ENCODE data around the gene ENPP7. TPM values are rescaled to one million over a fixed set of nuclear protein-coding genes. Genes with fewer than 3 reads are reported as not detected.

ENPP7 gene
- total and polyA plus RNA-seq, 2 donors (not counting 3 experiments of a cell fraction or from before 2014, with no cell fraction given) = not detected

DNA sequence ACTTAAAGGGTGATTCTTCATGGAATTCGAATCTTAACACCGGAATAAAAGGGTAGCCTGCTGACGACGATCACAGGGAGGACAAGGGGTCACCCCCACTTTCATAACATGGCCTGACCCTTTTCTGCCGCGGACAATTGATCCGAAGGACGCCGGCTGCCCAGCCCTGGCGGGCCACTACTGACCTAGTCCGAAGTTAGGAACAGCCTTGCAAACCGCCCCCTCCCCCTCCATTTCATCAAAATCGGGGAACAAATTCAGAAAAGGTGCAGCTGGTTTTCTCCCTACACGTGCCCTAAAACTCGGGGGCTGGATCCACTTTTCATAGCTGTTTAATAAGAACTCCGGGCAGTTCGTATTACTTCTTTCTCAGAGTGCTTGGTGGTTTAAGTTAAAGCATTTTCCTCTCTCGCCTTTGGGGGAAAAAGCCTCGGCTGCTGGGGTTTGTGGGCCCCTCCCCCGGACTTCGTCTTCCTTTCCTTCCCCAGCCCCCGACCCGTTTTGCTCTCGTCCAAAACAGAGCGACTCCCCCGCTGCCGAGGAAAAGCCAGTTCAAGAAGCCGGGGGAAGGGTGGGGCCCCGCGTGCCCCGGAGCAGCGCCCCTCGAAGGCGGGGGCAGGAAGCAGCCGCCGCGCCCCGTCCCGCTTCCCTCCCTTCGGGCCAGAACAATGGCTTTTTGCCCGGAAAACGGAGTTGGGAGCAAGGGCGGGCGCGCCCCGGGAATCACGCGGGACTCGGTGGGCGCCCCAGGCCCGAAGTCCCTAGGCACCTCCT, 46.6 kb downstream of the ENPP7 start:
- no peaks in the 10 kb centered on the region for H4K20me1 ChIP-seq (replicated peaks; ENCODE audit: control insufficient read depth, extremely low read depth, insufficient read depth, low read length)
- H3K9ac ChIP-seq (replicated peaks; ENCODE audit: extremely low read depth, insufficient read depth, low read length) = peak overlapping the region; percentile 48
- dilution Hi-C loops (cut with MboI; ENCODE audit: extremely low pct_ligation_motif_present, low sequenced_read_pairs) (no loop called here), intact Hi-C loops (cut with micrococcal nuclease) (no loop called here)
- no peak for FAIRE-seq
- H3K36me3 ChIP-seq (ENCODE audit: control insufficient read depth in 2 of 2, extremely low read depth in 1 of 2, insufficient read depth in 2 of 2, low read length in 2 of 2) = no peaks in the 10 kb centered on the region
- POLR2A ChIA-PET = no interaction called here
- H3K27me3 ChIP-seq (ENCODE audit: control insufficient read depth in 2 of 2, insufficient read depth in 2 of 2, low read length in 2 of 2) = peaks cover 9 to 10% of the 10 kb centered on the region in 2 experiments
- H3K4me1 ChIP-seq (ENCODE audit: control insufficient read depth, extremely low read depth, insufficient read depth, low read length) = peaks cover 20% of the 10 kb centered on the region
- H3K79me2 ChIP-seq (ENCODE audit: control insufficient read depth, insufficient read depth, low read length) = no peaks in the 10 kb centered on the region
- H3K27ac ChIP-seq (ENCODE audit: insufficient read depth, low read depth, low read length) = no peak overlapping the region
- DNase-seq (ENCODE audit: low read depth, low spot score) = peak; percentile 44
- peak overlapping the region; percentile 46 for H2AFZ ChIP-seq (ENCODE audit: low read depth, low read length)
- TSS peak; percentile 37 for BruUV-seq (replicated peaks)
- H3K9me3 ChIP-seq (replicated peaks; ENCODE audit: control insufficient read depth, insufficient read depth, low read length) = no peaks in the 10 kb centered on the region
- peak overlapping the region; percentile 66 for H3K4me2 ChIP-seq (ENCODE audit: insufficient read depth, low read length)
- H3K9me1 ChIP-seq (replicated peaks; ENCODE audit: control insufficient read depth, extremely low read depth, insufficient read depth, low read length) = no peaks in the 10 kb centered on the region
- CTCF ChIA-PET = interaction anchor here (0.9 to 2.1 kb wide), 7 partner anchors 10 to 231 kb away, joined by 3 to 14 read pairs (median 4); partner anchors contain the start of gene CBX8
- peak overlapping the region; percentile 37 to 50 (median 47) for H3K4me3 ChIP-seq (replicated peaks in 1 of 3; ENCODE audit: insufficient read depth in 1 of 3, low read depth in 1 of 3, low read length in 3 of 3)
- no peak for TF ChIP-seq FOS (IDR thresholded peaks at IDR 0.05; ENCODE audit: borderline replicate concordance, insufficient read depth, low read length)
- no peak for TF ChIP-seq EZH2 (IDR thresholded peaks at IDR 0.05; ENCODE audit: borderline replicate concordance, low read depth, low read length, severe bottlenecking)
- TF ChIP-seq, protein P1, sequence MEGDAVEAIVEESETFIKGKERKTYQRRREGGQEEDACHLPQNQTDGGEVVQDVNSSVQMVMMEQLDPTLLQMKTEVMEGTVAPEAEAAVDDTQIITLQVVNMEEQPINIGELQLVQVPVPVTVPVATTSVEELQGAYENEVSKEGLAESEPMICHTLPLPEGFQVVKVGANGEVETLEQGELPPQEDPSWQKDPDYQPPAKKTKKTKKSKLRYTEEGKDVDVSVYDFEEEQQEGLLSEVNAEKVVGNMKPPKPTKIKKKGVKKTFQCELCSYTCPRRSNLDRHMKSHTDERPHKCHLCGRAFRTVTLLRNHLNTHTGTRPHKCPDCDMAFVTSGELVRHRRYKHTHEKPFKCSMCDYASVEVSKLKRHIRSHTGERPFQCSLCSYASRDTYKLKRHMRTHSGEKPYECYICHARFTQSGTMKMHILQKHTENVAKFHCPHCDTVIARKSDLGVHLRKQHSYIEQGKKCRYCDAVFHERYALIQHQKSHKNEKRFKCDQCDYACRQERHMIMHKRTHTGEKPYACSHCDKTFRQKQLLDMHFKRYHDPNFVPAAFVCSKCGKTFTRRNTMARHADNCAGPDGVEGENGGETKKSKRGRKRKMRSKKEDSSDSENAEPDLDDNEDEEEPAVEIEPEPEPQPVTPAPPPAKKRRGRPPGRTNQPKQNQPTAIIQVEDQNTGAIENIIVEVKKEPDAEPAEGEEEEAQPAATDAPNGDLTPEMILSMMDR (IDR thresholded peaks at IDR 0.05; ENCODE audit: extremely low read depth in 1 of 2, insufficient read depth in 1 of 2, low read depth in 1 of 2, low read length in 2 of 2) = peak; percentile 18 to 31
- no peak for TF ChIP-seq JUN (IDR thresholded peaks at IDR 0.05; ENCODE audit: borderline replicate concordance, insufficient read depth, insufficient read length, low read depth)
- TF ChIP-seq, protein P2, sequence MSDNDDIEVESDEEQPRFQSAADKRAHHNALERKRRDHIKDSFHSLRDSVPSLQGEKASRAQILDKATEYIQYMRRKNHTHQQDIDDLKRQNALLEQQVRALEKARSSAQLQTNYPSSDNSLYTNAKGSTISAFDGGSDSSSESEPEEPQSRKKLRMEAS (IDR thresholded peaks at IDR 0.05; ENCODE audit: insufficient read depth, insufficient read length) = no peak
- no peak for TF ChIP-seq MYC (IDR thresholded peaks at IDR 0.05; ENCODE audit: low read depth, low read length)

Measured in endothelial cell of umbilical vein (primary cell).